Mesodermal cell (in vitro differentiated cells): ENCODE measurements around the gene UBE2H.
"Not testable (repeated sequence)": the region's sequence is repeated elsewhere in the genome, so short reads cannot be mapped to it uniquely, and the experiment has no call there.

Experiments
- H3K27ac ChIP-seq: 2 replicates; pipeline ENCODE4 v1.7.0; 2013; ENCODE audit warnings: mild to moderate bottlenecking, low read depth, low read length, moderate library complexity; ENCODE audit not compliant: severe bottlenecking
- H3K36me3 ChIP-seq: 2 replicates; pipeline ENCODE4 v1.7.1; 2013; ENCODE audit warnings: mild to moderate bottlenecking, low read length, moderate library complexity; ENCODE audit not compliant: control insufficient read depth, insufficient read depth
- H3K4me1 ChIP-seq: one replicate; pipeline ENCODE4 v1.7.1; 2013; ENCODE audit warnings: mild to moderate bottlenecking, low read length; ENCODE audit not compliant: insufficient read depth, control insufficient read depth, poor library complexity, severe bottlenecking
- H3K4me3 ChIP-seq: 2 replicates; pipeline ENCODE4 v1.7.0; 2013; ENCODE audit warnings: low read length, control low read depth, mild to moderate bottlenecking; ENCODE audit not compliant: insufficient read depth, poor library complexity, severe bottlenecking; ENCODE audit errors: extremely low read depth
- H3K9me3 ChIP-seq: 2 replicates; pipeline ENCODE4 v1.7.1; 2013; ENCODE audit warnings: mild to moderate bottlenecking, low read length, moderate library complexity; ENCODE audit not compliant: control insufficient read depth
- WGBS, 2 experiments: methylation state at CpG; one replicate each; pipeline ENCODE4 v1.1.5; 2013; ENCODE audit warnings: missing lambda C conversion rate in 2 of 2; ENCODE audit not compliant: insufficient coverage in 2 of 2; 5-methylcytosine and 5-hydroxymethylcytosine counted together

The UBE2H gene

GRCh38 chr7:129969881-129970446 is 17.2 kb upstream of the UBE2H start:
- Histone ChIP-seq H3K9me3 (no peaks in the 10 kb centered on the region), H3K27ac (peak overlapping the region; percentile 92)

GRCh38 chr7:129968592-129969383 is 16.0 kb upstream of the UBE2H start:
- WGBS, 2 experiments = 73 to 82% methylated on average over 7 to 10 of the region's 11 CpGs
- no peak overlapping the region for H3K27ac ChIP-seq
- no peak overlapping the region for H3K4me3 ChIP-seq
- H3K9me3 ChIP-seq = no peaks in the 10 kb centered on the region
- no peaks in the 10 kb centered on the region for H3K36me3 ChIP-seq
- peaks cover 22% of the 10 kb centered on the region for H3K4me1 ChIP-seq

More at GRCh38 chr7:129969881-129970446, 17.2 kb upstream of the UBE2H start:
- Histone ChIP-seq H3K4me1 (peaks cover 22% of the 10 kb centered on the region), H3K36me3 (no peaks in the 10 kb centered on the region), H3K4me3 (no peak overlapping the region)
- 41 to 60% methylated on average over 3 of the region's 3 CpGs for WGBS, 2 experiments

GRCh38 chr7:129960204-129960475 is 7.4 kb upstream of the UBE2H start:
- H3K4me1 ChIP-seq = peaks cover 18% of the 10 kb centered on the region
- WGBS, 2 experiments = 97 to 98% methylated on average over 4 of the region's 4 CpGs
- not testable (repeated sequence) for H3K9me3 ChIP-seq, H3K4me3 ChIP-seq, H3K36me3 ChIP-seq, H3K27ac ChIP-seq

- 88 to 94% methylated on average over 10 to 11 of the region's 12 CpGs for WGBS, 2 experiments
- Histone ChIP-seq H3K27ac (peak overlapping the region; percentile 91), H3K4me1 (peaks cover 18% of the 10 kb centered on the region), H3K9me3 (no peaks in the 10 kb centered on the region), H3K36me3 (no peaks in the 10 kb centered on the region), H3K4me3 (no peak overlapping the region)
Observed at GRCh38 chr7:129959471-129960203, 6.9 kb upstream of the UBE2H start.

- H3K36me3 ChIP-seq = no peaks in the 10 kb centered on the region
- H3K9me3 ChIP-seq = no peaks in the 10 kb centered on the region
- H3K27ac ChIP-seq = peak overlapping the region; percentile 91
- no peak overlapping the region for H3K4me3 ChIP-seq
- H3K4me1 ChIP-seq = peaks cover 18% of the 10 kb centered on the region
- WGBS, 2 experiments = 63 to 78% methylated on average over 8 of the region's 9 CpGs
Observed at GRCh38 chr7:129958643-129959470, 6.1 kb upstream of the UBE2H start.

- Histone ChIP-seq H3K36me3 (no peaks in the 10 kb centered on the region), H3K27ac (no peak overlapping the region), H3K4me3 (no peak overlapping the region), H3K4me1 (peaks cover 22% of the 10 kb centered on the region), H3K9me3 (no peaks in the 10 kb centered on the region)
- 93 to 95% methylated on average over 4 to 5 of the region's 8 CpGs for WGBS, 2 experiments
Observed at GRCh38 chr7:129955993-129956543, 3.3 kb upstream of the UBE2H start.

GRCh38 chr7:129952086-129952652 is 591 bp downstream of the UBE2H start:
- Histone ChIP-seq H3K4me1 (peaks cover 19% of the 10 kb centered on the region), H3K36me3 (peaks cover 14% of the 10 kb centered on the region), H3K9me3 (no peaks in the 10 kb centered on the region), H3K4me3 (peak overlapping the region; percentile 96), H3K27ac (peak overlapping the region; percentile 97)
- WGBS, 2 experiments = 0% methylated on average over 34 to 35 of the region's 43 CpGs

GRCh38 chr7:129951226-129952085 is 1.3 kb downstream of the UBE2H start:
- H3K4me1 ChIP-seq = peaks cover 21% of the 10 kb centered on the region
- H3K27ac ChIP-seq = peak overlapping the region; percentile 97
- peaks cover 21% of the 10 kb centered on the region for H3K36me3 ChIP-seq
- WGBS, 2 experiments = 0 to 7% methylated on average over 4 of the region's 8 CpGs
- H3K9me3 ChIP-seq = no peaks in the 10 kb centered on the region
- peak overlapping the region; percentile 96 for H3K4me3 ChIP-seq

GRCh38 chr7:129950933-129951225 is 1.9 kb downstream of the UBE2H start:
- WGBS, 2 experiments = 14 to 20% methylated on average over 1 of the region's 1 CpG
- peaks cover 27% of the 10 kb centered on the region for H3K36me3 ChIP-seq
- H3K27ac ChIP-seq = peak overlapping the region; percentile 97
- no peaks in the 10 kb centered on the region for H3K9me3 ChIP-seq
- peak overlapping the region; percentile 96 for H3K4me3 ChIP-seq
- H3K4me1 ChIP-seq = peaks cover 21% of the 10 kb centered on the region
